Measurements from ENCODE around the gene RNFT2. TPM values are rescaled to one million over a fixed set of nuclear protein-coding genes. Genes with fewer than 3 reads are reported as not detected.

The RNFT2 gene, protein sequence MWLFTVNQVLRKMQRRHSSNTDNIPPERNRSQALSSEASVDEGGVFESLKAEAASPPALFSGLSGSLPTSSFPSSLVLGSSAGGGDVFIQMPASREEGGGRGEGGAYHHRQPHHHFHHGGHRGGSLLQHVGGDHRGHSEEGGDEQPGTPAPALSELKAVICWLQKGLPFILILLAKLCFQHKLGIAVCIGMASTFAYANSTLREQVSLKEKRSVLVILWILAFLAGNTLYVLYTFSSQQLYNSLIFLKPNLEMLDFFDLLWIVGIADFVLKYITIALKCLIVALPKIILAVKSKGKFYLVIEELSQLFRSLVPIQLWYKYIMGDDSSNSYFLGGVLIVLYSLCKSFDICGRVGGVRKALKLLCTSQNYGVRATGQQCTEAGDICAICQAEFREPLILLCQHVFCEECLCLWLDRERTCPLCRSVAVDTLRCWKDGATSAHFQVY
- total RNA-seq (6.8 TPM), polyA plus RNA-seq (ENCODE audit: insufficient read depth, low read depth, low replicate concordance) (4.3 TPM)
- long read RNA-seq, donor 1 = 0 reads
- long read RNA-seq, donor 2 = 0 reads
- long read RNA-seq, donor 3 = 0 reads
- long read RNA-seq, donor 4, partial matches to known transcripts = 0 of 1 reads
- long read RNA-seq, donor 4, other reads (novel, unspliced or antisense) = 0 of 1 reads
- long read RNA-seq, donor 5 = 0 reads
- long read RNA-seq, donor 6 = 0 reads
- long read RNA-seq, donor 7, partial matches to known transcripts = 0 of 1 reads
- long read RNA-seq, donor 7, other reads (novel, unspliced or antisense) = 1 of 1 reads
- long read RNA-seq, donor 8 = 0 reads
- long read RNA-seq, donor 9, partial matches to known transcripts = 11 of 11 reads
- long read RNA-seq, donor 9, other reads (novel, unspliced or antisense) = 0 of 11 reads
- long read RNA-seq, donor 10, partial matches to known transcripts = 0 of 1 reads
- long read RNA-seq, donor 10, other reads (novel, unspliced or antisense) = 0 of 1 reads

DNA sequence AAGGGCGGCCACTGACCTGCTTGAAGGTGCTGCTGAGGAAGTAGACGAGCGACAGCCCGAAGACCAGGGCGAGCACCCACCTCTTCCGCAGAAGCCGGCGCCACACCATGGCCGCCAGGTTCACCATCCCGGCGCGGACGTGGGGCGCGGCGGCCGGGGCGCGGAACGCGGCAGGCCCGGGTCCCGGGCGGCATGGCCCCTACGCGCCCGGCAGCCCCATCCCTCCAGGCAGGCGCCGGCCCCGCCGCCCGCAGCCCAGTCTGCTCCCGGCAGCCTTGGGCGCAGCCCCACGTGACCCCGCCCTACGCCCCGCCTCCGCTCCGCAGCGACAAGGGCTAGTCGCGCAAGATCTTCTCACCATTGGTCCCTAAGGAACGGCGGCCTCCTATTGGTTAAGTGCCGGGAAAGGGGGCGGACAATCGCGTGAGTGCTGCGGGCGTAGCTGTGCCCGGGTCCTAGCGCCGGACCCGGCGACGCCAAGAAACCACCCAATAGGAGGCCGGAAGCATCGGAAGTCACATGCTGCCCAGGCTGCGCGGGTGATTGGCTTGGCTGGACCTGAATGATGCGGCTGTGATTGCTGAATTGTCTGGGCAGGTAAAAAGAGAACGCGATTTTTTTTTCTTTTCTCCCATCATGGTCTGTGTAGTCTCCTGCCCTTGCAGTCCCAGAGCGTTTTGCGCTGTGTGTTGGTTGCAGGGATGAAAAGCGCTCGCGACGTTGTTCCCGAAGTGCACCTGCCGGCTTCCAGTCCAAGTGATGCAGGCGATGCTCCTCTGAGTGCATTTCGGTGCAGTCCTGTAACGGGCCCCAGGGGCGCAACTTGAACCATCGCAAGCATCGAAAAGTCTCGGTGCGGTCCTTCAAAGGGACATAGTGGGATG lies at the start of gene RNFT2, which contains the start of gene SPRING1:
Gene RNFT2, plus strand, starts transcription at position 542 of the 884 bp plus-strand sequence. CDS start 2,183 bp downstream, outside the sequence.
Gene SPRING1, minus strand, starts transcription at position 296 of the 884 bp plus-strand sequence. Its CDS starts 169 bp downstream, at position 127.
- Histone ChIP-seq H3K27ac (ENCODE audit: low read depth in 2 of 2, low read length in 2 of 2) (peak within 1 kb of the TSS; percentile 33 to 34), H3K9me3 (ENCODE audit: control insufficient read depth in 2 of 3, insufficient read depth in 1 of 3, low read length in 3 of 3) (no peaks in the 10 kb centered on the region), H3K27me3 (ENCODE audit: control insufficient read depth, insufficient read depth, low read length) (no peaks in the 10 kb centered on the region), H3K36me3 (ENCODE audit: control insufficient read depth in 2 of 3, insufficient read depth in 3 of 3, low read length in 3 of 3) (peaks cover 0 to 8% (median 8%) of the 10 kb centered on the region in 3 donors), H3K4me3 (ENCODE audit: low read length in 3 of 3) (peak within 1 kb of the TSS; percentile 97 to 98 (median 98)), H3K4me1 (ENCODE audit: control insufficient read depth in 2 of 3, insufficient read depth in 2 of 3, low read depth in 1 of 3, low read length in 3 of 3) (peaks cover 0 to 9% (median 3%) of the 10 kb centered on the region in 3 donors), H3K9ac (ENCODE audit: low read length in 3 of 3) (peak within 1 kb of the TSS; percentile 63 to 97 (median 94))
- FAIRE-seq (peak; percentile 94), DNase-seq (peak; percentile 99 to 100 (median 100))
- intact Hi-C loops (cut with DNase I) = no loop called here
- TF ChIP-seq, protein P1, sequence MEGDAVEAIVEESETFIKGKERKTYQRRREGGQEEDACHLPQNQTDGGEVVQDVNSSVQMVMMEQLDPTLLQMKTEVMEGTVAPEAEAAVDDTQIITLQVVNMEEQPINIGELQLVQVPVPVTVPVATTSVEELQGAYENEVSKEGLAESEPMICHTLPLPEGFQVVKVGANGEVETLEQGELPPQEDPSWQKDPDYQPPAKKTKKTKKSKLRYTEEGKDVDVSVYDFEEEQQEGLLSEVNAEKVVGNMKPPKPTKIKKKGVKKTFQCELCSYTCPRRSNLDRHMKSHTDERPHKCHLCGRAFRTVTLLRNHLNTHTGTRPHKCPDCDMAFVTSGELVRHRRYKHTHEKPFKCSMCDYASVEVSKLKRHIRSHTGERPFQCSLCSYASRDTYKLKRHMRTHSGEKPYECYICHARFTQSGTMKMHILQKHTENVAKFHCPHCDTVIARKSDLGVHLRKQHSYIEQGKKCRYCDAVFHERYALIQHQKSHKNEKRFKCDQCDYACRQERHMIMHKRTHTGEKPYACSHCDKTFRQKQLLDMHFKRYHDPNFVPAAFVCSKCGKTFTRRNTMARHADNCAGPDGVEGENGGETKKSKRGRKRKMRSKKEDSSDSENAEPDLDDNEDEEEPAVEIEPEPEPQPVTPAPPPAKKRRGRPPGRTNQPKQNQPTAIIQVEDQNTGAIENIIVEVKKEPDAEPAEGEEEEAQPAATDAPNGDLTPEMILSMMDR (IDR thresholded peaks at IDR 0.05; ENCODE audit: borderline replicate concordance, extremely low read depth, insufficient read depth) = no peak

DNA sequence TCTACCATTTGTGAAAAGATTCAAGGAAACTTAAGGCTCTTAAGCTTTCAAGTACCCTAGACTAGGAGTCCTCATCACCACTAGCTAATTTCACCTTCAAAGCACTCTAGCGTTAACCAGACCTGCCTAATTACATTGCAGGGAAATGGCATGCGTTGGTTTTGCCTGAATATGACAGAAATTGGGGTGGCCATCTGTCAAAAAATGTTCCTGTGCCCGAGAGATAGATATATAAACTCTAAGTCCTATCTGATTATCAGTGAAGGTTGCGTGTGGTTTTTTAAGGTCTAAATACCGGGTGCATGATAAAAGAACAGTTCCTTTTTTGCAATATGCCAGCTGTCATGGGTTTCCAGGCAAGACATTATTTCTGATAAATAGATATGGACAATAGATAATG lies 48.6 kb upstream of the RNFT2 start:
- Histone ChIP-seq H3K4me3 (ENCODE audit: low read length in 3 of 3) (no peak overlapping the region), H3K9ac (ENCODE audit: low read length in 3 of 3) (no peak overlapping the region), H3K27me3 (ENCODE audit: control insufficient read depth, insufficient read depth, low read length) (peaks cover 4% of the 10 kb centered on the region), H3K27ac (ENCODE audit: low read depth in 2 of 2, low read length in 2 of 2) (no peak overlapping the region), H3K4me1 (ENCODE audit: control insufficient read depth in 2 of 3, insufficient read depth in 2 of 3, low read depth in 1 of 3, low read length in 3 of 3) (peaks cover 0 to 4% (median 3%) of the 10 kb centered on the region in 3 donors), H3K36me3 (ENCODE audit: control insufficient read depth in 2 of 3, insufficient read depth in 3 of 3, low read length in 3 of 3) (no peaks in the 10 kb centered on the region), H3K9me3 (ENCODE audit: control insufficient read depth in 2 of 3, insufficient read depth in 1 of 3, low read length in 3 of 3) (no peaks in the 10 kb centered on the region)
- TF ChIP-seq, protein P1 (IDR thresholded peaks at IDR 0.05; ENCODE audit: borderline replicate concordance, extremely low read depth, insufficient read depth) = no peak
- FAIRE-seq = no peak
- intact Hi-C loops (cut with DNase I) = no loop called here
- no peak for DNase-seq

DNA sequence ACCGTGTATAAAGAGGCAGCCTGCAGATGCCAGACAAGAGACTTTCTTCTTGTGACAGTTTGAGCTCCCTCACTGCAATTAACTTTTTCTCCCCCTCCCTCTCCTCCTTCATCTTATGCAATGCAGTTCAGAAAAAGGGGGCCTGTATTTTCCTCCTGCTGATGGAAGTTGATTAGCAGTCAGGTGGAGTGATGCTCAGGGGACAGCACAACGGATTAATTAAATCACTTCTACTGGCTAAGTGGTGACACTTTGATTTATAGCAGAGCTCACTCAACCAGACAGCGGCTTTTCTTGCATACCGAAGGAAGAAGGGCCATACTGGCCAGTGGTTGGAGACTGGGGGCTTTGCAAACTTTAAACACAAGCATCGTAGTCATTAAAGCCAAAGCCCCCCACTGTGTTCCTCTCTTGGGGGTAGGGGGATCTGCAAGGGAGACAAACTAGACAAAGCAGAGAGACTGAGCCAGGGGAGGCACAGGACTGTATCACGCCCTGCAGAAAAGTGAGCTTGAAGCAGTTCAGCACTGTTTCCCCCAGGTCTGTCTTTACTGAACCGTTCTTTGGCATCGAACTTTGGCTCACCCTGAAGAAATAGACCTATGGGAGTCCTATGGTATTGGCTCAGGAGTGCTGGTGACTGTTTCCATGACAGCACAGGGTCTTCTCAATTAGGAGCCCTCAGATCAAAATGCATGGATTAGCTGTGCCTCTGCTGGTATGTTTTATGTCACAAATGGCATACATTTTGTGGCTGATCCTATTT lies 48.0 kb upstream of the RNFT2 start:
- Histone ChIP-seq H3K27ac (ENCODE audit: low read depth in 2 of 2, low read length in 2 of 2) (no peak overlapping the region), H3K9ac (ENCODE audit: low read length in 3 of 3) (no peak overlapping the region), H3K9me3 (ENCODE audit: control insufficient read depth in 2 of 3, insufficient read depth in 1 of 3, low read length in 3 of 3) (no peaks in the 10 kb centered on the region), H3K4me3 (ENCODE audit: low read length in 3 of 3) (no peak overlapping the region), H3K4me1 (ENCODE audit: control insufficient read depth in 2 of 3, insufficient read depth in 2 of 3, low read depth in 1 of 3, low read length in 3 of 3) (peaks cover 0 to 4% (median 3%) of the 10 kb centered on the region in 3 donors), H3K36me3 (ENCODE audit: control insufficient read depth in 2 of 3, insufficient read depth in 3 of 3, low read length in 3 of 3) (no peaks in the 10 kb centered on the region), H3K27me3 (ENCODE audit: control insufficient read depth, insufficient read depth, low read length) (peaks cover 4% of the 10 kb centered on the region)
- DNase-seq (peak in 4 of 5 donors; percentile 59 to 85 (median 73)), FAIRE-seq (no peak)
- intact Hi-C loops (cut with DNase I) = no loop called here
- TF ChIP-seq, protein P1 (IDR thresholded peaks at IDR 0.05; ENCODE audit: borderline replicate concordance, extremely low read depth, insufficient read depth) = no peak

Measured in kidney (tissue), 22 donors.